ENCODE data around the gene BNC2.
A peak's percentile ranks its signal among the peaks of the same experiment; 100 is the strongest.

BNC2 gene

DNA sequence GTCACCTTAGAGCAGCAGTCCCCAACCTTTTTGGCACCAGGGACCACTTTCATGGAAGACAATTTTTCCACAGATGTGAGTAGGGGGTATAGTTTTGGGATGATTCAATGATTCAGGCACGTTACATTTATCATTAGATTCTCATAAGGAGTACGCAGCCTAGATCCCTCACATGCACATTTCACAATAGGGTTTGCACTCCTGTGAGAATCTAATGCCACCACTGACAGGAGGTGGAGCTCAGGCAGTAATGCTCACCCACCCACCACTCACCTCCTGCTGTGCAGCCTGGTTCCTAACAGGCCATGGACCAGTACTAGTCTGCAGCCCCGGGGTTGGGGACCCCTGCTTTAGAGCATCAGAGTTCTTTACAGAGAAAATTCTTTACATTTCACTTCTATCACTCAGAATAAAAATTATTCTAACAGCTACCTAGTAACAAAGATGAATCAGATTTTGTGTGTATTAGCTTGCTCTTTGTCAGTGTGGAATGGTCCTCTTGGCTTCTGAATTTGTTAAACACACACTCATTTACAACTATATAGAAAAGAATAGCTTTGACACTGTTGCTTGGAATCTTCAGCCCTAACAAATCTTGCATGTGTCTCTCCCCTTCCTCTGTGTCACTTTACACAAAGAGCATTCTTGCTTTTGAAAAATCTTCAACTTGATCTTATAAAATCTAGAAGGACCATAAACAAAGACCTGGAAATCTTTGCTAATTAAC lies 438.6 kb downstream of the BNC2 start:
- Mint-ChIP-seq H3K36me3 (ENCODE audit: low read depth) (peaks cover 34% of the 10 kb centered on the region), H3K27me3 (ENCODE audit: low read depth) (no peaks in the 10 kb centered on the region), H3K4me1 (peaks cover 17% of the 10 kb centered on the region), H3K9me3 (peaks cover 7% of the 10 kb centered on the region), H3K27ac (peak overlapping the region in 2 of 3 experiments; percentile 0 to 6), H3K4me3 (no peak overlapping the region)
- TF ChIP-seq, protein P1, sequence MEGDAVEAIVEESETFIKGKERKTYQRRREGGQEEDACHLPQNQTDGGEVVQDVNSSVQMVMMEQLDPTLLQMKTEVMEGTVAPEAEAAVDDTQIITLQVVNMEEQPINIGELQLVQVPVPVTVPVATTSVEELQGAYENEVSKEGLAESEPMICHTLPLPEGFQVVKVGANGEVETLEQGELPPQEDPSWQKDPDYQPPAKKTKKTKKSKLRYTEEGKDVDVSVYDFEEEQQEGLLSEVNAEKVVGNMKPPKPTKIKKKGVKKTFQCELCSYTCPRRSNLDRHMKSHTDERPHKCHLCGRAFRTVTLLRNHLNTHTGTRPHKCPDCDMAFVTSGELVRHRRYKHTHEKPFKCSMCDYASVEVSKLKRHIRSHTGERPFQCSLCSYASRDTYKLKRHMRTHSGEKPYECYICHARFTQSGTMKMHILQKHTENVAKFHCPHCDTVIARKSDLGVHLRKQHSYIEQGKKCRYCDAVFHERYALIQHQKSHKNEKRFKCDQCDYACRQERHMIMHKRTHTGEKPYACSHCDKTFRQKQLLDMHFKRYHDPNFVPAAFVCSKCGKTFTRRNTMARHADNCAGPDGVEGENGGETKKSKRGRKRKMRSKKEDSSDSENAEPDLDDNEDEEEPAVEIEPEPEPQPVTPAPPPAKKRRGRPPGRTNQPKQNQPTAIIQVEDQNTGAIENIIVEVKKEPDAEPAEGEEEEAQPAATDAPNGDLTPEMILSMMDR (IDR thresholded peaks at IDR 0.05; ENCODE audit: unreplicated experiment in 3 of 3), result no peak

DNA sequence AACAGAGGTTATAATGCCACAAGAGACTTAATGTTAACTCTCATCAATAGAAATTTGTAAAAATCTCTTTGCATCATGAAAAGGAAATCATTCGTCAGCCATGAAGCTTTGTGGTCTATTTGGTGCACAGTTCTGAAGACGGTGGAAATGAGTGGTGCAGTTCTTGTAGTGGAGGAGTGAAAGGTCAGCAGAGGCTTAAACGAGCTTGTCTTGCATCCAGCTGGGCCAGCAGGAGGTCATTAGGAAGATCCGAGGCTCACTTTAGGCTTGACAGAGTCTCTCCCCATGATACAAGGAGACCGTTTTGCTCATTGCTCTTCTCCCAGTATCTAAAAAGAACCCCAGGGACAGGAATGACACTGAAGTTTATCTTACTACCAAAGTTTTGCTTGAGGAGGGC lies 440.8 kb downstream of the BNC2 start:
- TF ChIP-seq, protein P1 (IDR thresholded peaks at IDR 0.05; ENCODE audit: unreplicated experiment in 3 of 3), result no peak
- H3K27ac Mint-ChIP-seq, result peak overlapping the region; percentile 15 to 23 (median 17)
- H3K4me1 Mint-ChIP-seq, result peaks cover 33% of the 10 kb centered on the region
- no peaks in the 10 kb centered on the region for H3K27me3 Mint-ChIP-seq (ENCODE audit: low read depth)
- H3K4me3 Mint-ChIP-seq, result no peak overlapping the region
- peaks cover 2% of the 10 kb centered on the region for H3K9me3 Mint-ChIP-seq
- H3K36me3 Mint-ChIP-seq (ENCODE audit: low read depth), result peaks cover 13% of the 10 kb centered on the region

DNA sequence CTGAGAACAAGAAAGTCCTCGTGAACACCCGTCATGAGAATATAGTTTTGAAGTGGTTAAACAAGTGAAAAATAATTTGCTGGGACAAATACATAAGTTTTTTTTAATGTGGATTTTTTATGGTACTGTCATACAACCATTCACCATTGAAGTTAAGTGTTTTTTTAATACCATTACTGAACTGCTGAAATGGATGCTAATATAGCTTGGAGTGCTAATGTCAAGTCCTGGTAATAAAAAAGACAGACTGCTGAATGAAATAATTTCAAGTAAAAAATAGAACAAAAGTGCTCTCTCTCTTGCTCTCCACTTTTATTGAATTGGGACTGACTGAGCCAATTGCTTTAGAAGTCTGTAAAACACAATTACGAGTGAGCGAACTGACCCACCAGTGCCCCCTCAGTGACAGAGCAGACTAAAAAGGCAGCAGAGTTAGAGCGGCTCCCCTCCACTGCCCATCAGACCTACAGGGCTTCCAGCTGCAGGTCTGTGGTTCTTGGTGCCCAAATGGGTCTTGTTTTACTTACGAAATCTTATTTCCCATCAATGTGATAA lies 442.5 kb downstream of the BNC2 start:
- Mint-ChIP-seq H3K36me3 (ENCODE audit: low read depth) (peaks cover 9% of the 10 kb centered on the region), H3K4me1 (peaks cover 45% of the 10 kb centered on the region), H3K27ac (peak overlapping the region in 1 of 3 experiments; percentile 11), H3K27me3 (ENCODE audit: low read depth) (no peaks in the 10 kb centered on the region), H3K4me3 (no peak overlapping the region), H3K9me3 (no peaks in the 10 kb centered on the region)
- TF ChIP-seq, protein P1 (IDR thresholded peaks at IDR 0.05; ENCODE audit: unreplicated experiment in 3 of 3), result no peak

DNA sequence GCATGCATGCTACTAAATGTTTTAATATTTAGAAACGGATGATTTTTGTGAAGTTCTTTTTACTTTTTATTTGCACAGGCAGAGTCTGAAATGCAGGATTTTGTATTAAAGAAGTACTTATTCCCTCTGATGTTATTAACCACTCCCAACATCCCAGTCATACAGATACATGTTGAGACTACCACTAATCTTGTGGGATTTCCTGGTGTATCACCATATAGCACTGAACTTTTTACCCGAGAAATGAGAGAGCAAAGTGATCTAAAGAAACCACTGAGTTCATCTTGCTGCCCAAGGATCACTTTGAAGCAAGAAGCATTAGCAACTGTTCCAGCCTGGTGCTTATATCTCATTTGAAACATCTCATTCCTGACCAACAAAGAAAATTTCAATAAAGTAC lies 443.8 kb downstream of the BNC2 start:
- peak overlapping the region in 1 of 3 experiments; percentile 53 for H3K27ac Mint-ChIP-seq
- TF ChIP-seq, protein P1 (IDR thresholded peaks at IDR 0.05; ENCODE audit: unreplicated experiment in 3 of 3), result no peak
- peaks cover 40% of the 10 kb centered on the region for H3K4me1 Mint-ChIP-seq

DNA sequence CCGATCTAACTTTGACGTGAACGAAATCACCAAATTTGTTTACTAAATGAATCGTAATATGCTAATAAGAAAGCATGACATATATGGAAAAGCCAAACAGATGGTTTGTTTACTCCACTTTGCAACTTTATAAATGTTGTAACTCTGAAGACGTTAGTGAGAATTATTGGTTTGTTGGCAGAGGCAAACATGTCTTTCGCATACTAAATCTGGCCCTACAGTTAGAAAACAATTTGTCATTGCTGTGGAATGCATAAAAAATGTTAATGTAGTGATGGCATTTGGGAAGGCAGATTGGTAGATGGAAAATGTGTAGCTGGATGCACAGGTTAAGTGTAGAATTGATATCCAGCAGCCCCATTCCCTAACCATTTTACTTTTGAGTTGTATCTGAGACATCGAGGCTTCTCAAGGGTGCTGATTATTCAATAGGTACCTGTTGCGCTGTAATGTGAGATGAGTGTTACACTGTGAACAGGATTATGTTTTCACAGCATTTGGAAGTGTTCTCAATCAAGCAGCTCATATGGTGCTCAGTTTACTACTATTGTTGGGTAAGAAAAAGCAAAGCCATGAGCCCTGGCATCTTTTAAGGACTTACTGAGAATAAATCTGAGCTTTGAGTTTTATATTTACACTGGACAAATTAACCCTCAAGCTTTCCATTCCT lies 444.8 kb downstream of the BNC2 start:
- H3K27ac Mint-ChIP-seq, result peak overlapping the region in 2 of 3 experiments; percentile 20 to 50
- TF ChIP-seq, protein P1 (IDR thresholded peaks at IDR 0.05; ENCODE audit: unreplicated experiment in 3 of 3), result no peak
- no peaks in the 10 kb centered on the region for H3K27me3 Mint-ChIP-seq (ENCODE audit: low read depth)
- no peaks in the 10 kb centered on the region for H3K9me3 Mint-ChIP-seq
- H3K36me3 Mint-ChIP-seq (ENCODE audit: low read depth), result no peaks in the 10 kb centered on the region
- H3K4me1 Mint-ChIP-seq, result peaks cover 49% of the 10 kb centered on the region
- H3K4me3 Mint-ChIP-seq, result no peak overlapping the region

More for the DNA sequence above, 443.8 kb downstream of the BNC2 start:
- Mint-ChIP-seq H3K9me3 (no peaks in the 10 kb centered on the region), H3K4me3 (no peak overlapping the region), H3K36me3 (ENCODE audit: low read depth) (peaks cover 4% of the 10 kb centered on the region), H3K27me3 (ENCODE audit: low read depth) (no peaks in the 10 kb centered on the region)
